Adrenal gland (tissue), 5 donors: Measurements from ENCODE around the gene PPP2R1B.

Experiments
- POLR2A ChIP-seq, 2 donors: fragments of 450-650 bp; IDR thresholded peaks; one replicate each; pipeline ENCODE4 v1.6.1; 2017; ENCODE audit warnings: antibody characterized with exemption in 2 of 2, mild to moderate bottlenecking in 2 of 2, moderate library complexity in 1 of 2
- TF ChIP-seq, protein P1 (sequence below), 6 experiments: fragments of 450-650 bp in 4 of 6; fragments of 200-600 bp in 2 of 6; sonication (generic) in 1 of 6; IDR thresholded peaks; 1 replicate in 5 of 6; 2 replicates in 1 of 6; pipeline versions ENCODE4 v1.5.1 to v1.8.0; 2016 to 2021; ENCODE audit warnings: antibody characterized with exemption in 6 of 6, mild to moderate bottlenecking in 2 of 6, moderate library complexity in 1 of 6
- donor health status: DM: no; HTN: no; CAD: no.

DNA sequence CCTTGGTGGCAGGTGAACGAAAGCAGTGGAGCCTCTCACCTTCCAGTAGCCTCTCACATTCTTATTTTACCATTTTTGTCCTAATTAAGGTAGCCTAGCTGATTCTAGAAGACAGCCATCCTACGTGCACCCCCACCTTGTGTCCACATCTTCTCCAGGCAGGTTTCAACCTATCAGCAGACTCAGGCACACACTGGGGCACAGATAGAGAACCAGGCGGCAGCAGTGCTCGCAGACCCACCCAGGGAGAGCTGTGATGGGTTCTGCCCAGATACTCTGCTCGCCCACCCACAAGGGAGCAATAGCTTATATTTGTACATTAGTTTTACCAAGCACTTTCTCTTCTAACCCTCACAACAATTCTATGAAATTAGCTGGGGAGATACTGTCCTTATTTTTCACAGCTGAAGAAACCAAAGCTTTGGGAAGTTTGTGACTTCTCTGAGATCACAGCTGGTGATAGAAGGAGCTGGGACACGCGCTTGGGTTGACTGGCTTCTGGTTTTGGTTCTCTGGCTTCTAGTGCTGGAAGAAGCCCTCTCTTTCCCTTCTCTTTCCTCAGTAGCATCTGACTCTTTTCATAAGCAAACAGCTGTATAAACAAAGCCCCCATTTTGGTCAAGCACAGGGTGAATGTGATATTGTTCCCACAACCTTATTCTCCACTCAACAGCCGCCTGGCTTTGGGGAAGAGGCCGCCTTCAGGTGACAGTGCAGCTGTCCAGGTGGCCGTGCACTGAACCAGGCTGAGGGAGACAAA is 36.9 kb downstream of the PPP2R1B start:
- TF ChIP-seq, protein P1, sequence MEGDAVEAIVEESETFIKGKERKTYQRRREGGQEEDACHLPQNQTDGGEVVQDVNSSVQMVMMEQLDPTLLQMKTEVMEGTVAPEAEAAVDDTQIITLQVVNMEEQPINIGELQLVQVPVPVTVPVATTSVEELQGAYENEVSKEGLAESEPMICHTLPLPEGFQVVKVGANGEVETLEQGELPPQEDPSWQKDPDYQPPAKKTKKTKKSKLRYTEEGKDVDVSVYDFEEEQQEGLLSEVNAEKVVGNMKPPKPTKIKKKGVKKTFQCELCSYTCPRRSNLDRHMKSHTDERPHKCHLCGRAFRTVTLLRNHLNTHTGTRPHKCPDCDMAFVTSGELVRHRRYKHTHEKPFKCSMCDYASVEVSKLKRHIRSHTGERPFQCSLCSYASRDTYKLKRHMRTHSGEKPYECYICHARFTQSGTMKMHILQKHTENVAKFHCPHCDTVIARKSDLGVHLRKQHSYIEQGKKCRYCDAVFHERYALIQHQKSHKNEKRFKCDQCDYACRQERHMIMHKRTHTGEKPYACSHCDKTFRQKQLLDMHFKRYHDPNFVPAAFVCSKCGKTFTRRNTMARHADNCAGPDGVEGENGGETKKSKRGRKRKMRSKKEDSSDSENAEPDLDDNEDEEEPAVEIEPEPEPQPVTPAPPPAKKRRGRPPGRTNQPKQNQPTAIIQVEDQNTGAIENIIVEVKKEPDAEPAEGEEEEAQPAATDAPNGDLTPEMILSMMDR (IDR thresholded peaks at IDR 0.05), result no peak
- no peak for TF ChIP-seq POLR2A (IDR thresholded peaks at IDR 0.05)
